ENCODE measurements around the gene CFAP157.

CFAP157 gene

GRCh38 chr9:127706836-127707241 lies at the start of gene CFAP157:
CFAP157 (plus strand) TSS chr9:127706988; CDS start chr9:127707032, 44 bp downstream.
- no peak for DNase-seq (ENCODE audit: low read depth)

- DNase-seq (ENCODE audit: low read depth): no peak
Measured at GRCh38 chr9:127658428-127658827, 48.4 kb upstream of the CFAP157 start.

GRCh38 chr9:127660886-127661741 lies 45.7 kb upstream of the CFAP157 start:
- no peak for DNase-seq (ENCODE audit: low read depth)

- no peak for DNase-seq (ENCODE audit: low read depth)
Measured at GRCh38 chr9:127662617-127663016, 44.2 kb upstream of the CFAP157 start.

- DNase-seq (ENCODE audit: low read depth): no peak
Measured at GRCh38 chr9:127664324-127664677, 42.5 kb upstream of the CFAP157 start.

- peak; percentile 25 for DNase-seq (ENCODE audit: low read depth)
Measured at GRCh38 chr9:127664678-127665507, 41.9 kb upstream of the CFAP157 start.

GRCh38 chr9:127667127-127667844 lies 39.5 kb upstream of the CFAP157 start:
- no peak for DNase-seq (ENCODE audit: low read depth)

GRCh38 chr9:127667906-127668305 lies 38.9 kb upstream of the CFAP157 start:
- no peak for DNase-seq (ENCODE audit: low read depth)

GRCh38 chr9:127673234-127673633 lies 33.6 kb upstream of the CFAP157 start:
- DNase-seq (ENCODE audit: low read depth): no peak

- DNase-seq (ENCODE audit: low read depth): no peak
Measured at GRCh38 chr9:127676638-127677037, 30.1 kb upstream of the CFAP157 start.

GRCh38 chr9:127679506-127679905 lies 27.3 kb upstream of the CFAP157 start:
- DNase-seq (ENCODE audit: low read depth): no peak

GRCh38 chr9:127680226-127680625 lies 26.6 kb upstream of the CFAP157 start:
- DNase-seq (ENCODE audit: low read depth): no peak

GRCh38 chr9:127680846-127681245 lies 25.9 kb upstream of the CFAP157 start:
- no peak for DNase-seq (ENCODE audit: low read depth)

- no peak for DNase-seq (ENCODE audit: low read depth)
Measured at GRCh38 chr9:127682351-127683136, 24.2 kb upstream of the CFAP157 start.

GRCh38 chr9:127683723-127684122 lies 23.1 kb upstream of the CFAP157 start:
- DNase-seq (ENCODE audit: low read depth): peak; percentile 48

GRCh38 chr9:127684576-127684975 lies 22.2 kb upstream of the CFAP157 start:
- DNase-seq (ENCODE audit: low read depth): no peak

GRCh38 chr9:127686461-127687393 lies 20.1 kb upstream of the CFAP157 start:
- no peak for DNase-seq (ENCODE audit: low read depth)

- no peak for DNase-seq (ENCODE audit: low read depth)
Measured at GRCh38 chr9:127689329-127690000, 17.3 kb upstream of the CFAP157 start.

GRCh38 chr9:127690735-127691134 lies 16.1 kb upstream of the CFAP157 start:
- DNase-seq (ENCODE audit: low read depth): no peak

GRCh38 chr9:127692071-127692470 lies 14.7 kb upstream of the CFAP157 start:
- DNase-seq (ENCODE audit: low read depth): no peak
